ENCODE measurements around the gene ANP32E. TPM values are rescaled to one million over a fixed set of nuclear protein-coding genes. Genes with fewer than 3 reads are reported as not detected.

The ANP32E gene
- 65.6 TPM for polyA plus RNA-seq (2012; ENCODE audit: low read depth, missing spikeins)

DNA sequence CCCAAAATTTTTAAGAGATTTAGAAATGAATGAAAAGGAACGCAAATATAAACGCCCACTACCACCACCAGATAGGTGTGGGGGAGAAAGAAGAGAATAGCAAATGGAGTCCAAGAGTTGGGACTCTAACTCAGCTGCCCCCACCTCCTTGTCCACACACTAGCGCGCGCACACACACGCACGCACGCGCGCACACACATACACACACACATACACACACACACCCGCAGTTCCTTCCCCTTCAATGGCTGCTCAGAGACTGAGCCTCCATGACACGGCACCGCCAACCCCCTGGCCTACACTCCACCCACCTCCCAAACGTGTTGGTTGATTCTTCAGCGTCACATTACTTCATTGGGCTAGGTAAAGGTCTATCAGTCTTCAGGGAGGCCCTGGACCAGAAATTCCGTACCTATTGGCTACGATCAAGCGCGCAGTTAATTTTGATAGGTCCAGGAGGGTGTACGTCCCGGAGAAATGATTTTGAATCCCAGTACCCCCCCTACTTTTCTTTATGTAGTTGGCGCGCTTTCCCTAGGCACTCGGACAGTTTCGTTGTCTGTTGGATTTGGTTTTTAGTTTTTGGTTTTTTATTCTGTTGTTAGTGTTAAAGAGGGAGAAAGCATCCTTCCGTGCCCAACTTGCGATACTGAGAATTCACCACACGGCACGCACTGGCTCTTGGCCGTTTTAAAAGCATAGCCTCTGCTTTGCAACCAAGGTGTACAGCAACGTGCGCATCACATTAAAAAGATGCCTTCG, at the start of gene ANP32E:
Gene ANP32E (minus strand): TSS at position 261 of the 762 bp plus-strand sequence. CDS start 326 bp downstream, outside the sequence.
- peak; percentile 97 for FAIRE-seq
- peak; percentile 85 for DNase-seq (ENCODE audit: insufficient read length, low spot score)
- TF ChIP-seq SPI1 (IDR thresholded peaks at IDR 0.05; ENCODE audit: low read depth, low read length) (peak; percentile 42), PAX5 (IDR thresholded peaks at IDR 0.05; ENCODE audit: insufficient read depth, low read length, severe bottlenecking) (no peak), POLR2AphosphoS5 (IDR thresholded peaks at IDR 0.05; ENCODE audit: low read depth, low read length) (peak; percentile 95), TAF1 (IDR thresholded peaks at IDR 0.05; ENCODE audit: low read depth, low read length) (peak; percentile 100), POLR2A (IDR thresholded peaks at IDR 0.05; ENCODE audit: low read depth, low read length) (peak; percentile 99), POU2F2 (IDR thresholded peaks at IDR 0.05; ENCODE audit: low read depth, low read length) (peak; percentile 83)

DNA sequence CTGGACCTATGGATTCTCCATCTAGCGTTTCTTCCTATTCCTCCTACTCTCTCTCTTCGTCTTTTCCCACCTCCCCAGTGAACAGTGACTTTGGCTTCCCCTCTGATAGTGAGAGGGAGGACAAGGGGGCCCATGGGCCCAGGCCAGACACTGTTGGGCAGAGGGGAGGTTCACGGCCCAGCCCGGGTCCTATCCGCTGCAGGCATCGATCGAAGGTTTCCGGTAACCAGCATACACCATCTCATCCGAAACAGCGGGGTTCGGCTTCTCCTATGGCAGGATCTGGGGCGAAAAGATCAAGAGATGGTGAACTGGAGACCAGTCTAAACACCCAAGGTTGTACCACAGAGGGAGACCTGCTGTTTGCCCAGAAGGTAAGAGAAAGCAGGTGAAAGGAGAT, 47.3 kb upstream of the ANP32E start:
- FAIRE-seq, result no peak
- no peak for TF ChIP-seq TAF1 (IDR thresholded peaks at IDR 0.05; ENCODE audit: low read depth, low read length)
- no peak for TF ChIP-seq PAX5 (IDR thresholded peaks at IDR 0.05; ENCODE audit: insufficient read depth, low read length, severe bottlenecking)
- no peak for TF ChIP-seq SPI1 (IDR thresholded peaks at IDR 0.05; ENCODE audit: low read depth, low read length)
- no peak for TF ChIP-seq POU2F2 (IDR thresholded peaks at IDR 0.05; ENCODE audit: low read depth, low read length)
- no peak for TF ChIP-seq POLR2AphosphoS5 (IDR thresholded peaks at IDR 0.05; ENCODE audit: low read depth, low read length)
- TF ChIP-seq POLR2A (IDR thresholded peaks at IDR 0.05; ENCODE audit: low read depth, low read length), result no peak
- no peak for DNase-seq (ENCODE audit: insufficient read length, low spot score)

DNA sequence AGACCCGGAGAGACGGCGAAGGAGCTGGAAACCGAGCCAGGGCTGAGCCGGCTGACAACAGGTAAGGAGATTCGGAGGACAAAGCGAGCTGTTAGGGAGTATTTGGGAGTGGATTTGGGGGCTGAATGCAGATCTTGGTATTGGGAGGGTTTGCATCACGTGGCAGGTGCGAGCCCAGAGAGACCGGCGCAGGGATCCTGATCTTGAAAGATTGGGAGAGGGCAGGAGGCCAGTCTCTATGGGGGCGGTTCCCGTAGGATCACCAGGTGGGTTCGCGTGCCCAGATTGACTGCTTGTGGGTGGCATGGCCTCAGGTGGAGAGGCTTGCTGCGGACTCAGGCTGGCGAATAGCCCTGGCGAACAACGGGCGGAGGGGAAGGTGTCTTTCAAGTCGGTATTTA, 46.6 kb upstream of the ANP32E start:
- no peak for DNase-seq (ENCODE audit: insufficient read length, low spot score)

DNA sequence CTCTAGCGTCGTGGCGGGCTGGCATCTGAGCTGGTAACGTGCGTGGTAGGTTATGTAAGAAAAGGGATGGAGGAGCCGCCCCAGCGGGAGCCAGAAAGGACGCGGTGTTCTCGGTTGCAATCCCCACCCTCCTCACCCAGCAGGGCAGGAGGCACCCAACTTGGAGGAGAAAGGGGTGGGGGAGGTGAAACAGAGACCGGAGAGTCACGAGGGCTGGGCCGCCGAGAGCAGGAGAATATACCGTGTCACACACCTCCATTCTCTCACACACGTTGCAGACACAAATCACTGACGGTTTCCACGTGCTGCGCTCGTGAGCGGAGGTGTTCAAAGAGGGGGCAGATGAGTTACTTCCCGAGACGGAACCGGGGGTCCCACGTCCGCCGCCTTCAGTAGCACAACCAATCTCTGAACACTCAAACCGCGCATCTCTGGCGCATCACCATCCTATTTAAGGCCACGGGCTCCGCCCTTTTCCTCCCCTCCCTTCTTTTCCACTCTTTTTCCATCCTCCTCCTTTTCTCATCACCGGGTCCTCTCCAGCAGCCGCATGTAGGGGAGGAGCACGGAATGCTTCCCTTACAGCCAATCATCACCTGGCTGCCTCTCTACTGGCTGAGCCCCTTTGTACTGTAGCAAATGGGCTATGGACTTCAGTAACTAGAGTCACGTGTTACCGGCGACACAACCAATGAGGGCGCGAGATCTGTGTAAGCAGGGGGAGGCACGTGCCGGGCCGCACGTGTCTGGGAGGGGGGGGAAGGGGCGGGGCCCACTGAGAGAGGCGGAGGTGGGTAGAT, 46.0 kb upstream of the ANP32E start, which contains the start of gene CIART:
Gene CIART (plus strand): TSS at position 797 of the 800 bp plus-strand sequence. CDS start 714 bp downstream, outside the sequence.
- peak; percentile 95 for FAIRE-seq
- DNase-seq (ENCODE audit: insufficient read length, low spot score), result peak; percentile 43
- TF ChIP-seq PAX5 (IDR thresholded peaks at IDR 0.05; ENCODE audit: insufficient read depth, low read length, severe bottlenecking), result no peak

More for the DNA sequence above, 46.6 kb upstream of the ANP32E start:
- no peak for FAIRE-seq
- no peak for TF ChIP-seq PAX5 (IDR thresholded peaks at IDR 0.05; ENCODE audit: insufficient read depth, low read length, severe bottlenecking)
- TF ChIP-seq POLR2AphosphoS5 (IDR thresholded peaks at IDR 0.05; ENCODE audit: low read depth, low read length), result no peak
- no peak for TF ChIP-seq POU2F2 (IDR thresholded peaks at IDR 0.05; ENCODE audit: low read depth, low read length)
- no peak for TF ChIP-seq TAF1 (IDR thresholded peaks at IDR 0.05; ENCODE audit: low read depth, low read length)
- no peak for TF ChIP-seq SPI1 (IDR thresholded peaks at IDR 0.05; ENCODE audit: low read depth, low read length)

DNA sequence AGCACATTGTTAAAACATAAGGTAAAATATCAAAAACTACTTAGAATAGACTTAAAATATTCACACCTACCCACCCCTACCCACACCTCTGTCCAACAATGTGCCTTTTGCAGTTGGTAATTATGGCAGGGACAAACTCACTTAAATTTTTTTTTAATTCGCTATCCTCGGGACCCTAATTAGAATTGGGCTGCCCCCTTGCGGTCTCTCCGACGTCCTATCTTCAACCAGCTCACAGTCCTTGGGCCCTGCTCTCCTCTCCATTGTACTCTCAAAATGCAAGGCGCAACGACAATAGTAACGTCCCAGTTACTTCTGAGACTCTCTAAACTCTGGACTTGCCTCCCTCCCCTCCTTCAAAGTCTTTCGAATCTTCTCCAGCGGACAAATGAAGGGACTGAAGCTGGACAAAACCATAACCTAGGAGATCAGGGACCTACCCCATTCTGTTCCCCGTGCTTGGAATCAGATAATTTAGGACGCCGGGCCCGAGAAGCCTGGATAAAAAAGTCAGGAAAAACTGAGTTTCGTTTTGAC, 45.4 kb upstream of the ANP32E start:
- no peak for TF ChIP-seq POLR2A (IDR thresholded peaks at IDR 0.05; ENCODE audit: low read depth, low read length)
- no peak; the same call in 1 of the 2 replicates for TF ChIP-seq POU2F2 (IDR thresholded peaks at IDR 0.05; ENCODE audit: low read depth, low read length)
- no peak for TF ChIP-seq POLR2AphosphoS5 (IDR thresholded peaks at IDR 0.05; ENCODE audit: low read depth, low read length)
- no peak for TF ChIP-seq SPI1 (IDR thresholded peaks at IDR 0.05; ENCODE audit: low read depth, low read length)
- TF ChIP-seq PAX5 (IDR thresholded peaks at IDR 0.05; ENCODE audit: insufficient read depth, low read length, severe bottlenecking), result no peak
- TF ChIP-seq TAF1 (IDR thresholded peaks at IDR 0.05; ENCODE audit: low read depth, low read length), result no peak
- FAIRE-seq, result no peak
- DNase-seq (ENCODE audit: insufficient read length, low spot score), result no peak

DNA sequence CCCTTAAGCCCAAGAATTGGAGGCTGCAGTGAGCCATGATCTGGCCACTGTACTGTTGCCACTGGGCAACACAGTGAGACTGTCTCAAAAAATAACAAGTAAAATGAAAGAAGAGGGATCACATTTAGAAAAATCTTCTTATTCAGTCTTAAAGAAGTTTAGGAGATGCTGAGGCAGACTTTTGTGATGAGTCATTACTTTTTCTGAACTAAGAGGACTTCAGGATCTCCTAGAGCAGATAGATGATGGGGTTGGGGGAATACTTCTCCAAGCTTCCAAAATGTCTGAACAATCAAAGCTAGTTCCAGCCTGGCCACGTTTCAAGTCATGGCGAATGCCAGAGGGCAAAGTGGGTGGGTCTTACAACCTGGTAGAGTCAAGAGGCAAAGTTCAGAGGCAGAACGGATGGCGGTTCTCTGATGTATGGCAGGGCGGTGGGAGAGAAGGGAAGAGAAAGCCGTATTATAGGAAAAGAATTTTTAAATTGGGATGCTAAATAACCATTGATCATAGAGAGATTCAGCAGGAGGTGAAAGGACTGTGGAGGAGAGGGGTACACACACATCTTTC, 44.3 kb upstream of the ANP32E start:
- FAIRE-seq (no peak), DNase-seq (ENCODE audit: insufficient read length, low spot score) (no peak)
- TF ChIP-seq POU2F2 (IDR thresholded peaks at IDR 0.05; ENCODE audit: low read depth, low read length), result no peak
- no peak for TF ChIP-seq TAF1 (IDR thresholded peaks at IDR 0.05; ENCODE audit: low read depth, low read length)
- no peak for TF ChIP-seq PAX5 (IDR thresholded peaks at IDR 0.05; ENCODE audit: insufficient read depth, low read length, severe bottlenecking)
- TF ChIP-seq POLR2AphosphoS5 (IDR thresholded peaks at IDR 0.05; ENCODE audit: low read depth, low read length), result no peak
- no peak for TF ChIP-seq POLR2A (IDR thresholded peaks at IDR 0.05; ENCODE audit: low read depth, low read length)
- TF ChIP-seq SPI1 (IDR thresholded peaks at IDR 0.05; ENCODE audit: low read depth, low read length), result no peak

DNA sequence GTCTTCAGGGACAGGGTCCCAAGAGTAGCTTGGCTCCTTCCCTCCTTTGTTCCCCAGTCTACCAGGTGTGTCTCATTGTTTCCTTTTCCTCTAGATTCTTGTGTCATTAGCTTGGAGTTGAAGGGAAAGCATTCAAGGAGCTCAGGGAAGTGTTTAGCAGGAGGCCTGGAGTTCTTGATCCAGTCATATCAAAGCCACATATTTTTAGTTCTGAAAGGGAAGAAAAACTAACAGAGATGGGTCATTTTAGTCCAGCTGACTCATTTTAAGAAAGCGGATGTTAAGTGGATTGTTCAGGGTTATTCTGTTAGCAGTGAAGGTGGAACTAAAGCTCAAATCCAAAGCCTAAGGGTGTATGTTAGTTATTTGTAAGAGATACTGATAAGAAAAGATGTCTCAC, 37.4 kb upstream of the ANP32E start:
- DNase-seq (ENCODE audit: insufficient read length, low spot score) (no peak), FAIRE-seq (no peak)
- TF ChIP-seq PAX5 (IDR thresholded peaks at IDR 0.05; ENCODE audit: insufficient read depth, low read length, severe bottlenecking), result no peak
- no peak for TF ChIP-seq POLR2A (IDR thresholded peaks at IDR 0.05; ENCODE audit: low read depth, low read length)
- no peak for TF ChIP-seq SPI1 (IDR thresholded peaks at IDR 0.05; ENCODE audit: low read depth, low read length)
- no peak for TF ChIP-seq POU2F2 (IDR thresholded peaks at IDR 0.05; ENCODE audit: low read depth, low read length)
- no peak for TF ChIP-seq POLR2AphosphoS5 (IDR thresholded peaks at IDR 0.05; ENCODE audit: low read depth, low read length)
- no peak for TF ChIP-seq TAF1 (IDR thresholded peaks at IDR 0.05; ENCODE audit: low read depth, low read length)

DNA sequence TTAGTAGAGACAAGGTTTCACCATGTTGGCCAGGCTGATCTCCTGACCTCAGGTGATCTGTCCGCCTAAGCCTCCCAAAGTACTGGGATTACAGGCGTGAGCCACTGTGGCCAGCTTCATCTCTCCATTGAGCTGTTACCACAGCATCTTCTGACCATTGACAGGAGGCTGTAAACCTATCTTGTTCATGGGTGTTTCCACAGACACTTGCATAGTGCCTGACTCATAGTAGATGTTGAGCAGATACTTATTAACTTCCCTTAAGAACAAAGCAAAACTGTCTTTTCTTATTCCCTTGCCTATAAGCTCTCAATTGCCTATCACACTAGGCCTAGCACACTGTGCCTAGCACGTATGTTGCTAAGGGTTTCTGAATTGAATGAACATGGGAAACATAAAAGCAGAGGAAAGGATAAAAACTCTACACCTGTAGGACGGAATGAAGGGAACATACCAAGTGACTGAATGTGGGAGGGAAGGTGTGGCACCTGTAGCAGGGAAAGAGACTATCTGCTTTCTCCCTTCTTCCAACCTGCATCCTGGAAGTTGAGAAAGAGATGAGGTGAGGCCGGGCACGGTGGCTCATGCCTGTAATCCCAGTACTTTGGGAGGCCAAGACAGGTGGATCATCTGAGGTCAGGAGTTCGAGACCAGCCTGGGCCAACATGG, 35.5 kb upstream of the ANP32E start:
- DNase-seq (ENCODE audit: insufficient read length, low spot score) (no peak), FAIRE-seq (no peak)
- no peak for TF ChIP-seq POLR2AphosphoS5 (IDR thresholded peaks at IDR 0.05; ENCODE audit: low read depth, low read length)

DNA sequence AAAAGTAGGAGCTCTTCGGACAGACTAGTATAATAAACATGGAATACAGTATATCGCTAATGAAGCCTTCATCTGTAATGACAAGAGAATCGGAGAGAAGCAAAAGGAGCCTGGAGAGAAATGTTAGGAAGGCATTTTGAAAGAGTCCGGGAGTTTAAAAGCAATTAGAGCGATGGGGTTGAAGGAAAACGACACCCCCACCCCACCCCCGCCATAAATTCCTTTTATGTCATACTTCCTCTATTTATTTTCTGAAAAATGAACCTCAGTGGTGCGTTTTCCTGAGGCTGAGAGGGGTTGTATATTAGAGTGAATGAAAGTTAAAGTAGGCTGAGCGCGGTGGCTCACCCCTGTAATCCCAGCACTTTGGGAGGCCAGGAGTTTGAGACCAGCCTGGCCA, 33.5 kb upstream of the ANP32E start:
- FAIRE-seq (no peak), DNase-seq (ENCODE audit: insufficient read length, low spot score) (no peak)
- TF ChIP-seq POLR2A (IDR thresholded peaks at IDR 0.05; ENCODE audit: low read depth, low read length), result no peak
- TF ChIP-seq SPI1 (IDR thresholded peaks at IDR 0.05; ENCODE audit: low read depth, low read length), result no peak
- no peak for TF ChIP-seq POU2F2 (IDR thresholded peaks at IDR 0.05; ENCODE audit: low read depth, low read length)
- TF ChIP-seq POLR2AphosphoS5 (IDR thresholded peaks at IDR 0.05; ENCODE audit: low read depth, low read length), result no peak
- no peak for TF ChIP-seq PAX5 (IDR thresholded peaks at IDR 0.05; ENCODE audit: insufficient read depth, low read length, severe bottlenecking)
- TF ChIP-seq TAF1 (IDR thresholded peaks at IDR 0.05; ENCODE audit: low read depth, low read length), result no peak
